AG09319 (cell line): ENCODE measurements around the gene LYPD3.
"Not testable (repeated sequence)": the region's sequence is repeated elsewhere in the genome, so short reads cannot be mapped to it uniquely, and the experiment has no call there.

Source experiments
- DNase-seq: peaks from one replicate; pipeline ENCODE4 v3.0.0-alpha.2; 2010; ENCODE audit warnings: low read depth; ENCODE audit errors: extremely low read depth
- CTCF ChIP-seq: IDR thresholded peaks from 2 replicates; pipeline ENCODE4 v1.5.1; 2011; ENCODE audit warnings: low read depth, mild to moderate bottlenecking, inconsistent platforms, low read length, moderate library complexity

Gene LYPD3

GRCh38 chr19:43452582-43452981 lies 12.8 kb downstream of the LYPD3 start:
- TF ChIP-seq CTCF: no peak
- DNase-seq: no peak

GRCh38 chr19:43450545-43450997 lies 14.8 kb downstream of the LYPD3 start:
- TF ChIP-seq CTCF: no peak
- DNase-seq: no peak

- no peak for TF ChIP-seq CTCF
- no peak for DNase-seq
These were observed 17.8 kb downstream of the LYPD3 start for GRCh38 chr19:43447655-43448054.

- DNase-seq: peak; percentile 39
- peak; percentile 97 for TF ChIP-seq CTCF
These were observed 18.5 kb downstream of the LYPD3 start for GRCh38 chr19:43446746-43447489.

GRCh38 chr19:43445426-43445825 lies 20.0 kb downstream of the LYPD3 start:
- no peak for TF ChIP-seq CTCF
- DNase-seq: no peak

- TF ChIP-seq CTCF: no peak
- DNase-seq: no peak
These were observed 20.7 kb downstream of the LYPD3 start for GRCh38 chr19:43444531-43445287.

- not testable (repeated sequence) for DNase-seq
These were observed 21.3 kb downstream of the LYPD3 start for GRCh38 chr19:43444091-43444490.

GRCh38 chr19:43441716-43442115 lies 23.7 kb downstream of the LYPD3 start:
- no peak for TF ChIP-seq CTCF
- DNase-seq: no peak
